Liver (tissue), 9 donors: ENCODE results near the gene IKBKE. TPM values are rescaled to one million over a fixed set of nuclear protein-coding genes. Genes with fewer than 3 reads are reported as not detected.
A peak's percentile ranks its signal among the peaks of the same experiment; 100 is the strongest.

Experiments
- DNase-seq: peaks from one replicate; pipeline ENCODE4 v3.0.0-alpha.2; 2017; ENCODE audit warnings: low spot score
- H3K27ac ChIP-seq, 2 donors: one replicate each; pipeline ENCODE4 v1.7.0; 2013; ENCODE audit warnings: inconsistent platforms in 2 of 2, low read length in 2 of 2, control low read depth in 1 of 2, low read depth in 1 of 2, mild to moderate bottlenecking in 1 of 2
- H3K27me3 ChIP-seq, 4 donors: one replicate each; pipeline versions ENCODE4 v1.6.1 to v1.7.0; 2013; ENCODE audit warnings: low read length in 3 of 4, inconsistent platforms in 1 of 4, mild to moderate bottlenecking in 1 of 4, moderate library complexity in 1 of 4; ENCODE audit not compliant: control insufficient read depth in 4 of 4, insufficient read depth in 4 of 4
- H3K36me3 ChIP-seq, 4 donors: one replicate each; pipeline versions ENCODE4 v1.6.1 to v1.7.0; 2013; ENCODE audit warnings: low read length in 3 of 4, mild to moderate bottlenecking in 3 of 4, low read depth in 1 of 4, moderate library complexity in 1 of 4; ENCODE audit not compliant: control insufficient read depth in 4 of 4, insufficient read depth in 3 of 4
- H3K4me1 ChIP-seq, 4 donors: one replicate each; pipeline versions ENCODE4 v1.6.1 to v1.7.0; 2013; ENCODE audit warnings: low read length in 3 of 4, mild to moderate bottlenecking in 3 of 4, moderate library complexity in 1 of 4; ENCODE audit not compliant: control insufficient read depth in 4 of 4, insufficient read depth in 4 of 4
- H3K4me3 ChIP-seq, 3 donors: one replicate each; pipeline versions ENCODE4 v1.6.1 to v1.7.0; 2013; ENCODE audit warnings: low read length in 3 of 3, control low read depth in 1 of 3, low read depth in 1 of 3, mild to moderate bottlenecking in 1 of 3
- H3K9ac ChIP-seq, 2 donors: one replicate each; pipeline ENCODE4 v1.7.0; 2013; ENCODE audit warnings: low read length in 2 of 2, mild to moderate bottlenecking in 2 of 2, moderate library complexity in 2 of 2, control low read depth in 1 of 2, low read depth in 1 of 2
- H3K9me3 ChIP-seq, 4 donors: one replicate each; pipeline versions ENCODE4 v1.6.1 to v1.7.0; 2013; ENCODE audit warnings: low read length in 3 of 4; ENCODE audit not compliant: control insufficient read depth in 4 of 4
- CTCF ChIP-seq: fragments of 150-350 bp; IDR thresholded peaks from 2 replicates; pipeline ENCODE4 v1.5.1; 2017; ENCODE audit warnings: improper control_type of control experiment, low read depth, low read length; ENCODE audit not compliant: missing input control
- EGR1 ChIP-seq, 2 donors: IDR thresholded peaks; 2 replicates each; pipeline ENCODE4 v1.6.1; 2016 to 2018; ENCODE audit warnings: antibody characterized with exemption in 2 of 2, low read depth in 2 of 2
- FOXA1 ChIP-seq: IDR thresholded peaks from 2 replicates; pipeline ENCODE4 v1.6.1; 2016; ENCODE audit warnings: antibody characterized with exemption
- FOXA2 ChIP-seq: IDR thresholded peaks from 2 replicates; pipeline ENCODE4 v1.6.1; 2016; ENCODE audit warnings: antibody characterized with exemption
- GABPA ChIP-seq, 2 donors: IDR thresholded peaks in 1 of 2; conservative IDR thresholded peaks in 1 of 2; 2 replicates each; pipeline ENCODE4 v1.6.1; 2016; ENCODE audit warnings: antibody characterized with exemption in 2 of 2, mild to moderate bottlenecking in 1 of 2, moderate library complexity in 1 of 2
- HNF4A ChIP-seq, 2 donors: conservative IDR thresholded peaks; 2 replicates each; pipeline ENCODE4 v1.6.1; 2016; ENCODE audit warnings: antibody characterized with exemption in 2 of 2, mild to moderate bottlenecking in 2 of 2
- JUND ChIP-seq, 2 donors: IDR thresholded peaks; 2 replicates each; pipeline ENCODE4 v1.6.1; 2016; ENCODE audit warnings: antibody characterized with exemption in 2 of 2
- MAX ChIP-seq: IDR thresholded peaks from 2 replicates; pipeline ENCODE4 v1.6.1; 2016; ENCODE audit warnings: antibody characterized with exemption
- NR2F2 ChIP-seq: IDR thresholded peaks from 2 replicates; pipeline ENCODE4 v1.6.1; 2016; ENCODE audit warnings: antibody characterized with exemption
- RXRA ChIP-seq, 2 donors: IDR thresholded peaks; 2 replicates each; pipeline ENCODE4 v1.6.1; 2017 to 2018; ENCODE audit warnings: antibody characterized with exemption in 2 of 2, mild to moderate bottlenecking in 1 of 2
- SP1 ChIP-seq: IDR thresholded peaks from 2 replicates; pipeline ENCODE4 v1.6.1; 2018; ENCODE audit warnings: antibody characterized with exemption, mild to moderate bottlenecking
- TAF1 ChIP-seq: conservative IDR thresholded peaks from 2 replicates; pipeline ENCODE4 v1.6.1; 2016; ENCODE audit warnings: antibody characterized with exemption, mild to moderate bottlenecking
- YY1 ChIP-seq: IDR thresholded peaks from 2 replicates; pipeline ENCODE4 v1.6.1; 2016; ENCODE audit warnings: antibody characterized with exemption, mild to moderate bottlenecking
- ZBTB33 ChIP-seq: IDR thresholded peaks from 2 replicates; pipeline ENCODE4 v1.6.1; 2016; ENCODE audit warnings: antibody characterized with exemption
- WGBS: extraction: QIAGEN DNeasy Blood & Tissue Kit; methylation state at CpG from one replicate; pipeline ENCODE4 v1.1.7; 2013; 5-methylcytosine and 5-hydroxymethylcytosine counted together
- polyA plus RNA-seq, 2 donors: library from polyadenylated mRNA; stranded (reverse) in 1 of 2; unstranded in 1 of 2; fragments of 200-250 nt in 1 of 2; fragments of >200 nt in 1 of 2; fragmentation: Nextera tagmentation in 1 of 2; extraction: Ambion mirVana in 1 of 2; gene quantifications; one replicate each; pipeline versions ENCODE4 v1.2.1 to v1.2.3, GENCODE V29; 2013 to 2015
- total RNA-seq, 2 donors: library from RNA; depleted of rRNA; stranded (reverse); fragments of >200 nt; gene quantifications; one replicate each; pipeline ENCODE4 v1.2.3, GENCODE V29; 2014
- donor health status: healthy.
- donor health status: healthy.
- donor health status: healthy.
- donor health status: healthy.
- donor health status: healthy.

The IKBKE gene
- total and polyA plus RNA-seq, 4 donors: 0.81 to 3.9 (median 1.5) TPM

GRCh38 chr1:206521694-206522402, 51.6 kb downstream of the IKBKE start:
- Histone ChIP-seq H3K9me3 (no peaks in the 10 kb centered on the region), H3K9ac (no peak overlapping the region), H3K4me3 (no peak overlapping the region), H3K36me3 (no peaks in the 10 kb centered on the region), H3K27me3 (no peaks in the 10 kb centered on the region), H3K4me1 (peaks cover 9 to 54% (median 41%) of the 10 kb centered on the region in 4 donors), H3K27ac (no peak overlapping the region)
- WGBS: 81% methylated on average over 8 of the region's 8 CpGs
- TF ChIP-seq HNF4A (conservative IDR thresholded peaks at IDR 0.05) (no peak), EGR1 (IDR thresholded peaks at IDR 0.05; ENCODE audit: low read depth in 2 of 2) (no peak), FOXA2 (no peak), FOXA1 (no peak), YY1 (no peak), JUND (IDR thresholded peaks at IDR 0.05) (no peak), MAX (no peak), ZBTB33 (no peak), CTCF (no peak)
- no peak for DNase-seq

GRCh38 chr1:206524739-206525364, 54.6 kb downstream of the IKBKE start:
- WGBS: 57% methylated on average over 5 of the region's 5 CpGs
- no peaks in the 10 kb centered on the region for H3K9me3 ChIP-seq
- no peak overlapping the region for H3K27ac ChIP-seq
- H3K4me1 ChIP-seq: peaks cover 5 to 34% (median 25%) of the 10 kb centered on the region in 4 donors
- no peaks in the 10 kb centered on the region for H3K27me3 ChIP-seq
- no peak overlapping the region for H3K4me3 ChIP-seq
- no peak for DNase-seq
- peak in 1 of 2 donors; percentile 17 for TF ChIP-seq RXRA (IDR thresholded peaks at IDR 0.05)
- no peak for TF ChIP-seq YY1
- no peak overlapping the region for H3K9ac ChIP-seq
- H3K36me3 ChIP-seq: no peaks in the 10 kb centered on the region

GRCh38 chr1:206526064-206526911, 56.0 kb downstream of the IKBKE start:
- DNase-seq: no peak
- H3K27ac ChIP-seq: no peak overlapping the region
- TF ChIP-seq JUND (IDR thresholded peaks at IDR 0.05) (peak in 1 of 2 donors; percentile 26), MAX (peak; percentile 10), YY1 (peak; percentile 33), SP1 (peak; percentile 29), FOXA2 (peak; percentile 61), FOXA1 (no peak), EGR1 (IDR thresholded peaks at IDR 0.05; ENCODE audit: low read depth in 2 of 2) (no peak), GABPA (IDR thresholded peaks at IDR 0.05 in 1 of 2, conservative IDR thresholded peaks at IDR 0.05 in 1 of 2) (no peak), CTCF (no peak), NR2F2 (peak; percentile 84), ZBTB33 (no peak), TAF1 (no peak)

More at GRCh38 chr1:206526064-206526911, 56.0 kb downstream of the IKBKE start:
- no peaks in the 10 kb centered on the region for H3K36me3 ChIP-seq
- no peaks in the 10 kb centered on the region for H3K9me3 ChIP-seq
- H3K9ac ChIP-seq: no peak overlapping the region
- peaks cover 5 to 27% (median 19%) of the 10 kb centered on the region in 4 donors for H3K4me1 ChIP-seq
- H3K4me3 ChIP-seq: no peak overlapping the region
- WGBS: 31% methylated on average over 6 of the region's 6 CpGs
- H3K27me3 ChIP-seq: no peaks in the 10 kb centered on the region
